ENCODE measurements around the gene DPH6. TPM values are rescaled to one million over a fixed set of nuclear protein-coding genes. Genes with fewer than 3 reads are reported as not detected.
"Not testable (repeated sequence)": the region's sequence is repeated elsewhere in the genome, so short reads cannot be mapped to it uniquely, and the experiment has no call there.

DPH6 gene
- total and polyA plus RNA-seq, 8 donors: 2.6 to 15.1 (median 11.8) TPM

- Histone ChIP-seq H3K4me1 (no peaks in the 10 kb centered on the region), H3K4me3 (no peak overlapping the region), H3K36me3 (no peaks in the 10 kb centered on the region), H3K9me3 (no peaks in the 10 kb centered on the region), H3K27ac (no peak overlapping the region), H3K27me3 (no peaks in the 10 kb centered on the region)
- no peak for FAIRE-seq
- DNase-seq: no peak
- no peak for TF ChIP-seq CTCF (IDR thresholded peaks at IDR 0.05)
- 83 to 85% methylated on average over 6 of the region's 6 CpGs for WGBS, 2 donors
- intact Hi-C loops (cut with DNase I): no loop called here
- no peak for ATAC-seq
Measured at GRCh38 chr15:35330048-35330695, 215.8 kb downstream of the DPH6 start.

GRCh38 chr15:35329521-35329961 is 216.4 kb downstream of the DPH6 start:
- intact Hi-C loops (cut with DNase I): no loop called here
- ATAC-seq (no peak), DNase-seq (no peak), FAIRE-seq (no peak)
- H3K27me3 ChIP-seq: no peaks in the 10 kb centered on the region
- TF ChIP-seq CTCF (IDR thresholded peaks at IDR 0.05): no peak
- H3K4me3 ChIP-seq: no peak overlapping the region
- H3K4me1 ChIP-seq: no peaks in the 10 kb centered on the region
- no peaks in the 10 kb centered on the region for H3K36me3 ChIP-seq
- 96 to 97% methylated on average over 1 of the region's 1 CpG for WGBS, 2 donors
- no peaks in the 10 kb centered on the region for H3K9me3 ChIP-seq
- H3K27ac ChIP-seq: no peak overlapping the region

GRCh38 chr15:35328836-35329235 is 217.1 kb downstream of the DPH6 start:
- intact Hi-C loops (cut with DNase I); H3K9me3 ChIP-seq; H3K36me3 ChIP-seq; H3K27me3 ChIP-seq; FAIRE-seq; DNase-seq; ATAC-seq; H3K4me3 ChIP-seq; H3K27ac ChIP-seq; H3K4me1 ChIP-seq: not testable (repeated sequence)
- 88 to 94% methylated on average over 4 of the region's 4 CpGs for WGBS, 2 donors

- no peaks in the 10 kb centered on the region for H3K4me1 ChIP-seq
- H3K27ac ChIP-seq: no peak overlapping the region
- WGBS, 2 donors: 90 to 97% methylated on average over 2 of the region's 2 CpGs
- FAIRE-seq: no peak
- no peaks in the 10 kb centered on the region for H3K27me3 ChIP-seq
- no peak for TF ChIP-seq CTCF (IDR thresholded peaks at IDR 0.05)
- H3K4me3 ChIP-seq: no peak overlapping the region
- H3K9me3 ChIP-seq: no peaks in the 10 kb centered on the region
- no peak for ATAC-seq
- intact Hi-C loops (cut with DNase I): no loop called here
- no peak for DNase-seq
- H3K36me3 ChIP-seq: no peaks in the 10 kb centered on the region
Measured at GRCh38 chr15:35327789-35328188, 218.2 kb downstream of the DPH6 start.

DNA sequence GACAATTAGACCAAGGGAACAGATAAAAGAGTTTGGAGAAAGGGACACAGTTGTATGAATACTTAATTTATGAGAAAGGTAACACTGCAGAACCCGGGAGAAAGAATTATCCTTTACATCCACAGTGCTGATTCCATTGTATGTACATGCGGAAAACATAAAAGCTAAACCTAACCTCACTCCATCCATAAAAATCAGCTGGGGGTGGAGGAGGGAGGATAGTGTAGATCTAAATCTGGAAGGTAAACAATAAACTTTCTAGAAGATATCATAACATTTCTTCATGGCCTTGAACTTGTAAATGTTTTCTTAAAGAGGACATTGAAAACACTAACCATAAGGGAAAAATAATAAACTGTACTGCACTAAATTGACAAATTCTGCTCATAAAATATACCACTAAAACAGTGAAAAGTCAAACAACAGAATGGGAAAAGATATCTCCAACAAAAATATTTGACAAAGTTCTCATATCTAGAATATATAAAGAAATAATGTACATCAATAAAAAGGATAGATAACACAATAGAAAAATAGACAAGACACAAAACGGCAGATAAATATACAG is 220.5 kb downstream of the DPH6 start:
- TF ChIP-seq CTCF (IDR thresholded peaks at IDR 0.05): no peak
- no peak overlapping the region for H3K4me3 ChIP-seq
- intact Hi-C loops (cut with DNase I): no loop called here
- DNase-seq (no peak), ATAC-seq (no peak), FAIRE-seq (no peak)
- no peak overlapping the region for H3K27ac ChIP-seq
- no peaks in the 10 kb centered on the region for H3K4me1 ChIP-seq
- H3K27me3 ChIP-seq: no peaks in the 10 kb centered on the region
- WGBS, 2 donors: 76 to 86% methylated on average over 3 of the region's 3 CpGs
- no peaks in the 10 kb centered on the region for H3K9me3 ChIP-seq
- H3K36me3 ChIP-seq: no peaks in the 10 kb centered on the region
